Adrenal gland (tissue), 5 donors: ENCODE results near the gene SNRNP70.

Source experiments
- POLR2A ChIP-seq, 2 donors: fragments of 450-650 bp; IDR thresholded peaks; one replicate each; pipeline ENCODE4 v1.6.1; 2017; ENCODE audit warnings: antibody characterized with exemption in 2 of 2, mild to moderate bottlenecking in 2 of 2, moderate library complexity in 1 of 2
- TF ChIP-seq, protein P1 (sequence below), 6 experiments: fragments of 450-650 bp in 4 of 6; fragments of 200-600 bp in 2 of 6; sonication (generic) in 1 of 6; IDR thresholded peaks; 1 replicate in 5 of 6; 2 replicates in 1 of 6; pipeline versions ENCODE4 v1.5.1 to v1.8.0; 2016 to 2021; ENCODE audit warnings: antibody characterized with exemption in 6 of 6, mild to moderate bottlenecking in 2 of 6, moderate library complexity in 1 of 6
- donor health status: DM: no; HTN: no; CAD: no.

DNA sequence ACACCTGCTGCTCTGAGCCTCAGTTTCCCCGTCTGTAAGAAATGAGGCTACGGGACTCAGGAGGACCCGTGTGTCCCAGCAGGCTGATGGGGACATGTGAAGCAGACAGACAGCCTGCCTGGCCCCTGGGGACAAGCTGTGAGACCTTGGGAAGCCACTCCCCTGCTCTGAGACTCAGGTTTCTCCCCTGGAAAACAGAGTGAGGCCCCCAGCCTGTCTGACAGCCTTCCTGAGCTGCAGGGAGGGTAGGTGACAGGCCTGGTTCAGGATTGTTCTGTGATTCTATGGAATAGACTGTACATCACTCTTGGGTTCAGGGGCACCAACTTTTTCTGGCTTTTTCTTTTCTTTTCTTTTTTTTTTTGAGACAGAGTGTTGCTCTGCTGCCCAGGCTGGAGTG is 17.7 kb upstream of the SNRNP70 start:
- TF ChIP-seq, protein P1, sequence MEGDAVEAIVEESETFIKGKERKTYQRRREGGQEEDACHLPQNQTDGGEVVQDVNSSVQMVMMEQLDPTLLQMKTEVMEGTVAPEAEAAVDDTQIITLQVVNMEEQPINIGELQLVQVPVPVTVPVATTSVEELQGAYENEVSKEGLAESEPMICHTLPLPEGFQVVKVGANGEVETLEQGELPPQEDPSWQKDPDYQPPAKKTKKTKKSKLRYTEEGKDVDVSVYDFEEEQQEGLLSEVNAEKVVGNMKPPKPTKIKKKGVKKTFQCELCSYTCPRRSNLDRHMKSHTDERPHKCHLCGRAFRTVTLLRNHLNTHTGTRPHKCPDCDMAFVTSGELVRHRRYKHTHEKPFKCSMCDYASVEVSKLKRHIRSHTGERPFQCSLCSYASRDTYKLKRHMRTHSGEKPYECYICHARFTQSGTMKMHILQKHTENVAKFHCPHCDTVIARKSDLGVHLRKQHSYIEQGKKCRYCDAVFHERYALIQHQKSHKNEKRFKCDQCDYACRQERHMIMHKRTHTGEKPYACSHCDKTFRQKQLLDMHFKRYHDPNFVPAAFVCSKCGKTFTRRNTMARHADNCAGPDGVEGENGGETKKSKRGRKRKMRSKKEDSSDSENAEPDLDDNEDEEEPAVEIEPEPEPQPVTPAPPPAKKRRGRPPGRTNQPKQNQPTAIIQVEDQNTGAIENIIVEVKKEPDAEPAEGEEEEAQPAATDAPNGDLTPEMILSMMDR (IDR thresholded peaks at IDR 0.05), result no peak
- no peak for TF ChIP-seq POLR2A (IDR thresholded peaks at IDR 0.05)
